K562 (cell line): ENCODE data around the gene MERTK. TPM values are rescaled to one million over a fixed set of nuclear protein-coding genes. Genes with fewer than 3 reads are reported as not detected.
A peak's percentile ranks its signal among the peaks of the same experiment; 100 is the strongest.

Experiments used
- CBX1 ChIP-seq: sonication (generic); IDR thresholded peaks from 2 replicates; pipeline ENCODE4 v1.6.1; 2016; ENCODE audit warnings: antibody characterized with exemption, low read depth, mild to moderate bottlenecking
- DACH1 ChIP-seq: fragments of 450-650 bp; IDR thresholded peaks from 2 replicates; pipeline ENCODE4 v1.6.1; 2018; ENCODE audit not compliant: partially characterized antibody
- MNT ChIP-seq, 2 experiments: fragments of 450-650 bp; conservative IDR thresholded peaks; 2 replicates each; pipeline ENCODE4 v1.6.1; 2017; ENCODE audit warnings: mild to moderate bottlenecking in 2 of 2, moderate library complexity in 2 of 2
- MYNN ChIP-seq, 2 experiments: sonication (generic); formaldehyde crosslinking in 1 of 2; IDR thresholded peaks; 2 replicates each; pipeline versions ENCODE4 v1.5.0 to v1.6.1; 2016 to 2020; ENCODE audit warnings: antibody characterized with exemption in 1 of 2, missing genetic modification reagents in 1 of 2
- NFATC3 ChIP-seq: fragments of 450-650 bp; IDR thresholded peaks from 2 replicates; pipeline ENCODE4 v1.6.1; 2017; ENCODE audit warnings: mild to moderate bottlenecking
- NFRKB ChIP-seq: fragments of 450-650 bp; IDR thresholded peaks from 2 replicates; pipeline ENCODE4 v1.6.1; 2016; ENCODE audit warnings: low read depth
- NR2C2 ChIP-seq, 2 experiments: fragments of 200-800 bp in 1 of 2; sonication (Bioruptor generic) in 1 of 2; sonication (generic) in 1 of 2; formaldehyde crosslinking in 1 of 2; IDR thresholded peaks; 2 replicates each; pipeline versions ENCODE4 v1.6.1 to v1.8.0; 2016 to 2022; ENCODE audit warnings: mild to moderate bottlenecking in 1 of 2, missing compliant biosample characterization in 1 of 2, missing genetic modification characterization in 1 of 2, missing genetic modification reagents in 1 of 2
- NR3C1 ChIP-seq: sonication (generic); formaldehyde crosslinking; IDR thresholded peaks from 2 replicates; pipeline ENCODE4 v1.8.1; 2022; ENCODE audit warnings: missing genetic modification reagents
- RAD51 ChIP-seq: fragments of 450-650 bp; IDR thresholded peaks from 2 replicates; pipeline ENCODE4 v1.7.1; 2016; ENCODE audit warnings: low read depth, mild to moderate bottlenecking, borderline replicate concordance
- RBM25 ChIP-seq: fragments of 200-400 bp; formaldehyde crosslinking; IDR thresholded peaks from 2 replicates; pipeline ENCODE4 v1.6.1; 2018; ENCODE audit warnings: low read length, low read depth, moderate library complexity; ENCODE audit not compliant: severe bottlenecking
- RNF2 ChIP-seq: sonication (generic); IDR thresholded peaks from 2 replicates; pipeline ENCODE4 v1.6.1; 2016
- SMAD2 ChIP-seq: fragments of 150-350 bp; IDR thresholded peaks from 2 replicates; pipeline ENCODE4 v1.6.1; 2014; ENCODE audit warnings: low read depth, mild to moderate bottlenecking, low read length
- SMAD4 ChIP-seq: fragments of 250-450 bp; sonication (Bioruptor Pico); conservative IDR thresholded peaks from 2 replicates; pipeline ENCODE4 v1.8.0; 2021; ENCODE audit warnings: inconsistent platforms, mild to moderate bottlenecking, moderate library complexity
- ZEB2 ChIP-seq: fragments of 450-650 bp; IDR thresholded peaks from 2 replicates; pipeline ENCODE4 v1.6.1; 2016
- ZNF184 ChIP-seq: sonication (generic); formaldehyde crosslinking; IDR thresholded peaks from 2 replicates; pipeline ENCODE4 v1.5.0; 2020; ENCODE audit warnings: missing genetic modification reagents
- ZNF23 ChIP-seq: fragments of 250-450 bp; sonication (Bioruptor Pico); IDR thresholded peaks from 2 replicates; pipeline ENCODE4 v1.4.0; 2020; ENCODE audit warnings: mild to moderate bottlenecking
- ZNF263 ChIP-seq: sonication (generic); formaldehyde crosslinking; IDR thresholded peaks from 2 replicates; pipeline ENCODE4 v1.8.0; 2022; ENCODE audit warnings: mild to moderate bottlenecking, missing genetic modification reagents, borderline replicate concordance
- ZNF274 ChIP-seq: IDR thresholded peaks from 2 replicates; pipeline ENCODE4 v1.6.1; 2011; ENCODE audit warnings: low read depth, mild to moderate bottlenecking, low read length, moderate library complexity, borderline replicate concordance
- polyA plus RNA-seq, 8 experiments: library from polyadenylated mRNA; depleted of rRNA in 4 of 8; stranded (reverse) in 5 of 8; unstranded in 3 of 8; fragments of >200 nt; fragmentation: Nextera tagmentation in 2 of 8; fragmentation: Illumina TruSeq in 1 of 8; extraction: Ambion mirVana in 2 of 8; extraction: Trizol in 1 of 8; gene quantifications; 2 replicates each; pipeline versions ENCODE4 v1.2.1 to v1.2.3, GENCODE V29; 2011 to 2014; ENCODE audit warnings: inconsistent platforms in 1 of 8, missing spikeins in 1 of 8
- total RNA-seq, 7 experiments: library from RNA; depleted of rRNA in 6 of 7; stranded (reverse); fragments of >200 nt in 6 of 7; fragmentation: Illumina TruSeq in 2 of 7; extraction: Trizol in 2 of 7; gene quantifications; 2 replicates each; pipeline versions ENCODE4 v1.2.1 to v1.2.3, GENCODE V29; 2011 to 2021; ENCODE audit warnings: low replicate concordance in 1 of 7

The MERTK gene
- total and polyA plus RNA-seq, 9 of the 15 experiments (the other 6 are each of a cell fraction or from before 2014, with no cell fraction given), result 0.23 to 1.6 (median 0.74) TPM

- 0 out of 2 replicates have a peak, but pooled peaks have one; percentile 0 for TF ChIP-seq NFRKB
- peak in 1 of 2 experiments; percentile 23; a peak in 1 of 4 replicates for TF ChIP-seq MNT (conservative IDR thresholded peaks at IDR 0.05)
- TF ChIP-seq SMAD2, result no peak
- peak; percentile 5 for TF ChIP-seq RBM25
- no peak for TF ChIP-seq ZEB2
- no peak for TF ChIP-seq ZNF184 (CRISPR knock-in tag)
- peak; percentile 50; the same call in 1 of the 2 replicates for TF ChIP-seq ZNF263 (CRISPR knock-in tag)
- TF ChIP-seq NR2C2 (CRISPR knock-in tag; IDR thresholded peaks at IDR 0.05), result no peak
- TF ChIP-seq NR2C2 (tag; IDR thresholded peaks at IDR 0.05), result 0 out of 2 replicates have a peak, but pooled peaks have one; percentile 3
- 0 out of 2 replicates have a peak, but pooled peaks have one; percentile 9 for TF ChIP-seq SMAD4 (CRISPR knock-in tag)
- TF ChIP-seq RAD51, result peak; percentile 5; the same call in 1 of the 2 replicates
- TF ChIP-seq RNF2, result peak; percentile 37; the same call in 1 of the 2 replicates
- 0 out of 2 replicates have a peak, but pooled peaks have one; percentile 2 for TF ChIP-seq NFATC3
- 0 out of 2 replicates have a peak, but pooled peaks have one; percentile 24 for TF ChIP-seq CBX1
- no peak for TF ChIP-seq DACH1
- TF ChIP-seq MYNN (IDR thresholded peaks at IDR 0.05), result no peak
- TF ChIP-seq MYNN (CRISPR knock-in tag; IDR thresholded peaks at IDR 0.05), result no peak
- TF ChIP-seq ZNF23 (CRISPR knock-in tag), result no peak
- no peak for TF ChIP-seq ZNF274
- no peak for TF ChIP-seq NR3C1 (CRISPR knock-in tag)
These were observed 13.8 kb upstream of the MERTK start (continued) for GRCh38 chr2:111884592-111884964.
